Fibroblast of villous mesenchyme (primary cell): ENCODE data around the gene SNX30. TPM values are rescaled to one million over a fixed set of nuclear protein-coding genes. Genes with fewer than 3 reads are reported as not detected.

ENCODE experiments used
- DNase-seq: peaks from one replicate; pipeline ENCODE4 v3.0.0-alpha.2; 2010; ENCODE audit warnings: low read depth
- H3K4me3 ChIP-seq: 2 replicates; pipeline ENCODE4 v1.5.1; 2011; ENCODE audit warnings: low read depth, mild to moderate bottlenecking, low read length
- CTCF ChIP-seq: IDR thresholded peaks from 2 replicates; pipeline ENCODE4 v1.5.1; 2012; ENCODE audit warnings: low read depth, mild to moderate bottlenecking, low read length; ENCODE audit not compliant: insufficient read depth
- total RNA-seq: library from RNA; depleted of rRNA; stranded (reverse); fragments of >200 nt; gene quantifications from 2 replicates; pipeline ENCODE4 v1.2.3, GENCODE V29; 2012

Gene SNX30
- total RNA-seq, 1 donor, result 27.6 TPM

- no peak for DNase-seq
- H3K4me3 ChIP-seq, result no peak overlapping the region
- TF ChIP-seq CTCF, result no peak
These were observed 102.4 kb downstream of the SNX30 start for GRCh38 chr9:112852741-112853504.

- DNase-seq, result no peak
- TF ChIP-seq CTCF, result no peak
- no peak overlapping the region for H3K4me3 ChIP-seq
These were observed 103.5 kb downstream of the SNX30 start for GRCh38 chr9:112853882-112854585.

GRCh38 chr9:112854657-112855056 lies 104.1 kb downstream of the SNX30 start:
- no peak for TF ChIP-seq CTCF
- H3K4me3 ChIP-seq, result no peak overlapping the region
- DNase-seq, result peak; percentile 12

GRCh38 chr9:112856200-112856599 lies 105.6 kb downstream of the SNX30 start:
- no peak for TF ChIP-seq CTCF
- DNase-seq, result no peak
- no peak overlapping the region for H3K4me3 ChIP-seq

GRCh38 chr9:112856843-112857242 lies 106.3 kb downstream of the SNX30 start:
- DNase-seq, result no peak
- H3K4me3 ChIP-seq, result no peak overlapping the region
- TF ChIP-seq CTCF, result no peak

- DNase-seq, result no peak
- no peak overlapping the region for H3K4me3 ChIP-seq
- no peak for TF ChIP-seq CTCF
These were observed 107.4 kb downstream of the SNX30 start for GRCh38 chr9:112858005-112858404.
